Measurements from ENCODE around the gene NME4.

NME4 gene

GRCh38 chr16:363110-363765, 33.8 kb upstream of the NME4 start:
- no peak for DNase-seq (ENCODE audit: low read depth, low spot score)

- no peak for DNase-seq (ENCODE audit: low read depth, low spot score)
Measured at GRCh38 chr16:363766-364490, 33.1 kb upstream of the NME4 start.

- DNase-seq (ENCODE audit: low read depth, low spot score): no peak
Measured at GRCh38 chr16:364595-365491, 32.2 kb upstream of the NME4 start.

GRCh38 chr16:366476-366875, 30.5 kb upstream of the NME4 start:
- no peak for DNase-seq (ENCODE audit: low read depth, low spot score)

- DNase-seq (ENCODE audit: low read depth, low spot score): no peak
Measured at GRCh38 chr16:367333-367903, 29.6 kb upstream of the NME4 start.

GRCh38 chr16:368388-369158, 28.4 kb upstream of the NME4 start:
- DNase-seq (ENCODE audit: low read depth, low spot score): no peak

GRCh38 chr16:369275-369865, 27.6 kb upstream of the NME4 start:
- no peak for DNase-seq (ENCODE audit: low read depth, low spot score)

- no peak for DNase-seq (ENCODE audit: low read depth, low spot score)
Measured at GRCh38 chr16:369866-370436, 27.0 kb upstream of the NME4 start.

- peak; percentile 86 for DNase-seq (ENCODE audit: low read depth, low spot score)
Measured at GRCh38 chr16:370443-370842, 26.6 kb upstream of the NME4 start, which contains the start of gene MRPL28. Gene MRPL28 (minus strand): TSS chr16:370538. CDS start chr16:370218, 320 bp downstream.

GRCh38 chr16:370979-371514, 26.0 kb upstream of the NME4 start:
- no peak for DNase-seq (ENCODE audit: low read depth, low spot score)

- no peak for DNase-seq (ENCODE audit: low read depth, low spot score)
Measured at GRCh38 chr16:371515-372301, 25.3 kb upstream of the NME4 start.

- no peak for DNase-seq (ENCODE audit: low read depth, low spot score)
Measured at GRCh38 chr16:372302-372983, 24.6 kb upstream of the NME4 start.

GRCh38 chr16:373020-373598, 23.9 kb upstream of the NME4 start:
- no peak for DNase-seq (ENCODE audit: low read depth, low spot score)

- no peak for DNase-seq (ENCODE audit: low read depth, low spot score)
Measured at GRCh38 chr16:373848-374615, 23.0 kb upstream of the NME4 start.

- DNase-seq (ENCODE audit: low read depth, low spot score): no peak
Measured at GRCh38 chr16:374616-374926, 22.4 kb upstream of the NME4 start.

GRCh38 chr16:375212-375611, 21.8 kb upstream of the NME4 start:
- DNase-seq (ENCODE audit: low read depth, low spot score): no peak

GRCh38 chr16:375927-376816, 20.8 kb upstream of the NME4 start:
- no peak for DNase-seq (ENCODE audit: low read depth, low spot score)
